ENCODE data around the gene KYAT1. TPM values are rescaled to one million over a fixed set of nuclear protein-coding genes. Genes with fewer than 3 reads are reported as not detected.

The KYAT1 gene
- total and polyA plus RNA-seq, 10 donors, result 4.7 to 19.9 (median 6.6) TPM

GRCh38 chr9:128819716-128820664 lies 61.8 kb downstream of the KYAT1 start:
- 79 to 85% (median 80%) methylated on average over 14 to 18 of the region's 18 CpGs for WGBS, 5 donors
- no peaks in the 10 kb centered on the region for H3K27me3 ChIP-seq (replicated peaks in 1 of 7)
- peaks cover 0 to 44% (median 38%) of the 10 kb centered on the region in 6 donors for H3K36me3 ChIP-seq
- TF ChIP-seq POLR2AphosphoS5 (IDR thresholded peaks at IDR 0.05) (peak in 1 of 3 donors; percentile 36), CTCF (IDR thresholded peaks at IDR 0.05 in 8 of 11, conservative IDR thresholded peaks at IDR 0.05 in 3 of 11) (no peak)
- DNase-seq, result no peak
- H3K27ac ChIP-seq, result no peak overlapping the region
- H3K4me3 ChIP-seq, result peak overlapping the region in 5 of 8 donors; percentile 71 to 79 (median 75)
- intact Hi-C loops (cut with DNase I; ENCODE audit: low total_unique reads), result no loop called here
- H3K9me3 ChIP-seq, result no peaks in the 10 kb centered on the region
- peaks cover 7 to 41% (median 20%) of the 10 kb centered on the region in 6 donors for H3K4me1 ChIP-seq

GRCh38 chr9:128818839-128819715 lies 62.7 kb downstream of the KYAT1 start:
- TF ChIP-seq POLR2AphosphoS5 (IDR thresholded peaks at IDR 0.05) (peak in 1 of 3 donors; percentile 48), CTCF (IDR thresholded peaks at IDR 0.05 in 8 of 11, conservative IDR thresholded peaks at IDR 0.05 in 3 of 11) (no peak)
- intact Hi-C loops (cut with DNase I; ENCODE audit: low total_unique reads), result no loop called here
- Histone ChIP-seq H3K4me3 (peak overlapping the region; percentile 56 to 79 (median 73)), H3K27me3 (replicated peaks in 1 of 7) (no peaks in the 10 kb centered on the region), H3K27ac (peak overlapping the region in 7 of 8 donors; percentile 27 to 91 (median 85)), H3K9me3 (no peaks in the 10 kb centered on the region), H3K4me1 (peaks cover 7 to 41% (median 20%) of the 10 kb centered on the region in 6 donors), H3K36me3 (peaks cover 0 to 35% (median 28%) of the 10 kb centered on the region in 6 donors)
- DNase-seq, result peak; percentile 90
- WGBS, 5 donors, result 10 to 52% (median 12%) methylated on average over 17 to 90 of the region's 90 CpGs

- no peaks in the 10 kb centered on the region for H3K9me3 ChIP-seq
- TF ChIP-seq CTCF (IDR thresholded peaks at IDR 0.05 in 8 of 11, conservative IDR thresholded peaks at IDR 0.05 in 3 of 11) (peak; percentile 98 to 99 (median 99)), POLR2A (IDR thresholded peaks at IDR 0.05) (peak; percentile 24 to 67 (median 33)), POLR2AphosphoS5 (IDR thresholded peaks at IDR 0.05) (peak; percentile 83 to 90 (median 89))
- peak; percentile 99 for DNase-seq
- intact Hi-C loops (cut with DNase I; ENCODE audit: low total_unique reads), result no loop called here
- H3K36me3 ChIP-seq, result peaks cover 0 to 27% (median 20%) of the 10 kb centered on the region in 6 donors
- H3K4me3 ChIP-seq, result peak within 1 kb of the TSS; percentile 56 to 79 (median 73)
- 0 to 1% (median 0%) methylated on average over 23 to 70 of the region's 70 CpGs for whole genome bisulfite sequencing, 5 donors
- peak within 1 kb of the TSS; percentile 76 to 91 (median 83) for H3K27ac ChIP-seq
- H3K27me3 ChIP-seq (replicated peaks in 1 of 7), result no peaks in the 10 kb centered on the region
- peaks cover 7 to 41% (median 20%) of the 10 kb centered on the region in 6 donors for H3K4me1 ChIP-seq
These were observed 63.5 kb downstream of the KYAT1 start, which contains the start of gene ENDOG for GRCh38 chr9:128818099-128818838. Gene ENDOG (plus strand): TSS chr9:128818500. CDS start chr9:128818685, 185 bp downstream.

All from spleen (tissue), 11 donors.